ENCODE measurements around the gene TOR1A. TPM values are rescaled to one million over a fixed set of nuclear protein-coding genes. Genes with fewer than 3 reads are reported as not detected.

TOR1A gene
- polyA plus RNA-seq, 1 donor (not counting 4 experiments of a cell fraction or from before 2014, with no cell fraction given), result 60.6 TPM

GRCh38 chr9:129815278-129815677 is 8.7 kb downstream of the TOR1A start:
- H3K27ac ChIP-seq (ENCODE audit: control insufficient read depth, insufficient read depth, low read length), result no peak overlapping the region
- peaks cover 40 to 44% of the 10 kb centered on the region in 2 experiments for H3K36me3 ChIP-seq (ENCODE audit: control insufficient read depth in 2 of 2, extremely low read depth in 1 of 2, insufficient read depth in 2 of 2, low read length in 2 of 2)
- no peaks in the 10 kb centered on the region for H3K9me1 ChIP-seq (ENCODE audit: control insufficient read depth, extremely low read depth, insufficient read depth, low read length)
- TF ChIP-seq CTCF (optimal IDR thresholded peaks at IDR 0.05 in 1 of 3, IDR thresholded peaks at IDR 0.05 in 1 of 3, conservative IDR thresholded peaks at IDR 0.05 in 1 of 3; ENCODE audit: extremely low read depth in 1 of 3, insufficient read depth in 2 of 3, low read length in 3 of 3) (no peak), EZH2 (IDR thresholded peaks at IDR 0.05; ENCODE audit: low read length) (no peak)
- H2AFZ ChIP-seq (ENCODE audit: control insufficient read depth, low read length), result no peak overlapping the region
- H3K9me3 ChIP-seq (ENCODE audit: control insufficient read depth, low read depth, low read length), result no peaks in the 10 kb centered on the region
- no peak overlapping the region for H3K4me2 ChIP-seq (ENCODE audit: control insufficient read depth, extremely low read depth, insufficient read depth, low read depth, low read length)
- no peaks in the 10 kb centered on the region for H3K27me3 ChIP-seq (ENCODE audit: control insufficient read depth, extremely low read depth, insufficient read depth, low read length)
- H4K20me1 ChIP-seq (ENCODE audit: control insufficient read depth, extremely low read depth, insufficient read depth, low read length), result no peaks in the 10 kb centered on the region
- no peak overlapping the region for H3K9ac ChIP-seq (ENCODE audit: control insufficient read depth, extremely low read depth, insufficient read depth, low read length)
- DNase-seq (ENCODE audit: low read depth, low spot score), result no peak
- FAIRE-seq, result no peak
- no peaks in the 10 kb centered on the region for H3K4me1 ChIP-seq (ENCODE audit: control insufficient read depth, extremely low read depth, insufficient read depth, low read length)
- H3K79me2 ChIP-seq (ENCODE audit: control insufficient read depth, insufficient read depth, low read length), result peaks cover under 1% of the 10 kb centered on the region
- dilution Hi-C loops (cut with MboI; ENCODE audit: extremely low pct_ligation_motif_present, low sequenced_read_pairs), result no loop called here
- H3K4me3 ChIP-seq (ENCODE audit: control insufficient read depth in 2 of 3, extremely low read depth in 1 of 3, insufficient read depth in 2 of 3, low read depth in 1 of 3, low read length in 3 of 3), result no peak overlapping the region

- Histone ChIP-seq H3K9me3 (ENCODE audit: control insufficient read depth, low read depth, low read length) (no peaks in the 10 kb centered on the region), H3K4me3 (ENCODE audit: control insufficient read depth in 2 of 3, extremely low read depth in 1 of 3, insufficient read depth in 2 of 3, low read depth in 1 of 3, low read length in 3 of 3) (no peak overlapping the region), H3K27ac (ENCODE audit: control insufficient read depth, insufficient read depth, low read length) (no peak overlapping the region), H3K36me3 (ENCODE audit: control insufficient read depth in 2 of 2, extremely low read depth in 1 of 2, insufficient read depth in 2 of 2, low read length in 2 of 2) (peaks cover 40 to 43% of the 10 kb centered on the region in 2 experiments), H3K4me2 (ENCODE audit: control insufficient read depth, extremely low read depth, insufficient read depth, low read depth, low read length) (no peak overlapping the region), H2AFZ (ENCODE audit: control insufficient read depth, low read length) (no peak overlapping the region), H3K9me1 (ENCODE audit: control insufficient read depth, extremely low read depth, insufficient read depth, low read length) (no peaks in the 10 kb centered on the region), H4K20me1 (ENCODE audit: control insufficient read depth, extremely low read depth, insufficient read depth, low read length) (no peaks in the 10 kb centered on the region), H3K4me1 (ENCODE audit: control insufficient read depth, extremely low read depth, insufficient read depth, low read length) (no peaks in the 10 kb centered on the region), H3K27me3 (ENCODE audit: control insufficient read depth, extremely low read depth, insufficient read depth, low read length) (no peaks in the 10 kb centered on the region), H3K79me2 (ENCODE audit: control insufficient read depth, insufficient read depth, low read length) (no peaks in the 10 kb centered on the region), H3K9ac (ENCODE audit: control insufficient read depth, extremely low read depth, insufficient read depth, low read length) (no peak overlapping the region)
- no peak for TF ChIP-seq CTCF (optimal IDR thresholded peaks at IDR 0.05 in 1 of 3, IDR thresholded peaks at IDR 0.05 in 1 of 3, conservative IDR thresholded peaks at IDR 0.05 in 1 of 3; ENCODE audit: extremely low read depth in 1 of 3, insufficient read depth in 2 of 3, low read length in 3 of 3)
- TF ChIP-seq EZH2 (IDR thresholded peaks at IDR 0.05; ENCODE audit: low read length), result no peak
- no peak for FAIRE-seq
- no peak for DNase-seq (ENCODE audit: low read depth, low spot score)
- dilution Hi-C loops (cut with MboI; ENCODE audit: extremely low pct_ligation_motif_present, low sequenced_read_pairs), result no loop called here
These were observed 9.3 kb downstream of the TOR1A start for GRCh38 chr9:129814432-129815223.

Measured in keratinocyte (primary cell).